Gastroesophageal sphincter (tissue), 3 donors: ENCODE results near the gene CCDC187.

Source experiments
- CTCF ChIP-seq, 4 experiments: fragments of 200-600 bp in 2 of 4; fragments of 450-650 bp in 2 of 4; sonication (generic) in 1 of 4; IDR thresholded peaks; one replicate each; pipeline ENCODE4 v1.5.1; 2017 to 2019; ENCODE audit warnings: antibody characterized with exemption in 4 of 4, mild to moderate bottlenecking in 2 of 4, moderate library complexity in 2 of 4
- EP300 ChIP-seq: sonication (generic); formaldehyde crosslinking; IDR thresholded peaks from one replicate; pipeline ENCODE4 v1.6.1; 2017; ENCODE audit warnings: antibody characterized with exemption, mild to moderate bottlenecking
- POLR2A ChIP-seq, 2 donors: fragments of 450-650 bp; IDR thresholded peaks; one replicate each; pipeline ENCODE4 v1.6.1; 2017; ENCODE audit warnings: antibody characterized with exemption in 2 of 2, mild to moderate bottlenecking in 2 of 2, moderate library complexity in 1 of 2
- POLR2AphosphoS5 ChIP-seq: sonication (generic); formaldehyde crosslinking; IDR thresholded peaks from one replicate; pipeline ENCODE4 v1.6.1; 2017; ENCODE audit warnings: antibody characterized with exemption

- TF ChIP-seq CTCF (IDR thresholded peaks at IDR 0.05): no peak
- TF ChIP-seq EP300: no peak
- no peak for TF ChIP-seq POLR2AphosphoS5
- no peak for TF ChIP-seq POLR2A (IDR thresholded peaks at IDR 0.05)
Observed at GRCh38 chr9:136220017-136220729, 83.7 kb downstream of the CCDC187 start.
